ENCODE results near the gene BCS1L. TPM values are rescaled to one million over a fixed set of nuclear protein-coding genes. Genes with fewer than 3 reads are reported as not detected.
A peak's percentile ranks its signal among the peaks of the same experiment; 100 is the strongest.

The BCS1L gene
- total RNA-seq, 1 experiment from 2014 or later, result 48.5 TPM

DNA sequence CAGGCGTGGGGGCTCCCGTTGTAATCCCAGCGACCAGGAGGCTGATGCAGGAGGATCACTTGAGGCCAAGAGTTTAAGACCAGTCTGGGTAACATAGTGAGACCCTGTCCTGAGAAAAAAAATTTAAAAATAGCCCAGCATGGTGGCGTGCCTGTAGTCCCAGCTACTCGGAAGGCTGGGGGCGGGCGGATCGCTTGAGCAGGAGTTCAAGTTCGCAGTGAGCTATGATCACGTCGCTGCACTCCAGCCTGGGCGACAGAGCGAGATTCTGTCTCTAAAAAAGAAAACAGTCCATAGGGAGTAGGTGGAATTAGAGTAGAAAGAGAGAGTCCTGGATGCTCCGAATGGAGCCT is 50.8 kb downstream of the BCS1L start:
- Histone ChIP-seq H4K20me1 (ENCODE audit: low read length) (peaks cover 5% of the 10 kb centered on the region; the same call in 1 of the 2 replicates), H3K79me2 (ENCODE audit: low read length) (peaks cover 44% of the 10 kb centered on the region), H3F3A (ENCODE audit: low read length, unreplicated experiment) (no peaks in the 10 kb centered on the region), H3K4me1 (ENCODE audit: insufficient read depth, low read length) (peaks cover 17% of the 10 kb centered on the region), H3K36me3 (ENCODE audit: low read depth, low read length) (no peaks in the 10 kb centered on the region), H3K27me3 (ENCODE audit: low read length) (no peaks in the 10 kb centered on the region), H3K27ac (ENCODE audit: low read length) (no peak overlapping the region), H3K9ac (ENCODE audit: low read length) (no peak overlapping the region), H3K9me3 (ENCODE audit: low read length) (no peaks in the 10 kb centered on the region), H2AFZ (ENCODE audit: low read length) (peak overlapping the region; percentile 40), H3K9me2 (replicated peaks; ENCODE audit: low read length) (no peaks in the 10 kb centered on the region), H3K4me2 (ENCODE audit: low read length) (peak overlapping the region; percentile 93), H3K4me3 (ENCODE audit: low read length) (no peak overlapping the region; the same call in 1 of the 2 replicates)
- no peak for TF ChIP-seq EZH2phosphoT487 (IDR thresholded peaks at IDR 0.05; ENCODE audit: borderline replicate concordance, low read length)
- no peak for TF ChIP-seq EZH2 (IDR thresholded peaks at IDR 0.05; ENCODE audit: low read length, unreplicated experiment)
- TF ChIP-seq, protein P1, sequence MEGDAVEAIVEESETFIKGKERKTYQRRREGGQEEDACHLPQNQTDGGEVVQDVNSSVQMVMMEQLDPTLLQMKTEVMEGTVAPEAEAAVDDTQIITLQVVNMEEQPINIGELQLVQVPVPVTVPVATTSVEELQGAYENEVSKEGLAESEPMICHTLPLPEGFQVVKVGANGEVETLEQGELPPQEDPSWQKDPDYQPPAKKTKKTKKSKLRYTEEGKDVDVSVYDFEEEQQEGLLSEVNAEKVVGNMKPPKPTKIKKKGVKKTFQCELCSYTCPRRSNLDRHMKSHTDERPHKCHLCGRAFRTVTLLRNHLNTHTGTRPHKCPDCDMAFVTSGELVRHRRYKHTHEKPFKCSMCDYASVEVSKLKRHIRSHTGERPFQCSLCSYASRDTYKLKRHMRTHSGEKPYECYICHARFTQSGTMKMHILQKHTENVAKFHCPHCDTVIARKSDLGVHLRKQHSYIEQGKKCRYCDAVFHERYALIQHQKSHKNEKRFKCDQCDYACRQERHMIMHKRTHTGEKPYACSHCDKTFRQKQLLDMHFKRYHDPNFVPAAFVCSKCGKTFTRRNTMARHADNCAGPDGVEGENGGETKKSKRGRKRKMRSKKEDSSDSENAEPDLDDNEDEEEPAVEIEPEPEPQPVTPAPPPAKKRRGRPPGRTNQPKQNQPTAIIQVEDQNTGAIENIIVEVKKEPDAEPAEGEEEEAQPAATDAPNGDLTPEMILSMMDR (conservative IDR thresholded peaks at IDR 0.05; ENCODE audit: low read depth, low read length), result no peak
- DNase-seq (no peak), ATAC-seq (no peak)
- POLR2A ChIA-PET (ENCODE audit: unreplicated experiment), result interaction anchor here (0.6 kb wide), 2 partner anchors 17 to 39 kb away, joined by 4 to 9 read pairs; no protein-coding TSS in a partner anchor
- BruUV-seq (replicated peaks), result no TSS peak
- CTCF ChIA-PET, result interaction anchor here (0.6 to 1.6 kb wide), 4 partner anchors 17 to 788 kb away, joined by 3 to 5 read pairs (median 4); partner anchors contain the start of genes BCS1L, GMPPA and ZNF142
- intact Hi-C loops (cut with micrococcal nuclease), result loop anchor here (2.0 to 5.0 kb wide), 3 partner anchors 20 to 72 kb away; partner anchors contain the start of genes BCS1L, CYP27A1 and ZNF142

DNA sequence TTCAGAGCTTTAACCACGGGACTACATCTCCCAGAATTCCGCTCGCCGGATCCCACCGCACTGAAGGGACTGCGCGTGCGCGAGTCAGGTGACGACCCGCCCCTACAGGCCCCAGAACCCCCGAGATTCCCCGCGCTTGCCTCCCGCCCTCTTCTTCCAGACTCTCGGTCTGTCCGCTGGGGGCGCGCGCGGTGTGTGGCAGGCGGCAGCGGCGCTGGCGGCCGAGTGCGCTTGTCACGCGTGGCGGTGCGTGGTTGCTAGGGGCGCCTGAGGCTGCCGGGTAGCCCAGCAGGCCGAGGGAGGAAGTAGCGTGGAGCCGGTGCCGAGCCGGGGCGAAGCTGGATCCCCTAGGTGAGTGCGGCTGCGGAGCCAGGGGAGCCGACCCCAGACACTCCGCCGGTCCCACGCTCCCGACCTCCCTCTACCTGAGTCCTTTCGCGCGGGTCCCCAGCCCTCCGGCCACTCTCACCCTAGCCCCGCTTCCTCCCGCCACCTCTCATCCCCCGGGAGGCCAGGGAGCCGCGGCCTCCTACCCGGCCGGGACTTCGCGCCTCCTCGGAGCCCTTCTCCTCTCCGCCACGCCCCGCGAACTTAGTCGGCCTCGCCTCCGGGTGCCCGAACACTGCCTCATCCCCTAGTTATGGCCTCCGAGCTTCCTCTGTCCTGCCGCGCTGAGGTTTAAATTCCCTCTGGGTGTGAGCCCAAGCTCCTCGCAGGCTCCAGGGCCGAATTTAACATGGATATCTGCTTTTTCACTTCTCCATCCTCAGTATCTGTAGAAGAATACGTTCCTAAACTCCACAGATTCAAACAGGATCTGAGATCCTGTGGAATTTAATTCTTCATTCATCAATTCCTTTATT is 51.4 kb downstream of the BCS1L start, which contains the start of gene TTLL4:
TSS of gene TTLL4 (plus strand) at position 149 of the 863 bp plus-strand sequence. CDS start 26,842 bp downstream, outside the sequence.
- POLR2A ChIA-PET (ENCODE audit: unreplicated experiment), result interaction anchor here (0.6 kb wide), 2 partner anchors 17 to 40 kb away, joined by 4 to 9 read pairs; no protein-coding TSS in a partner anchor
- no TSS peak for BruUV-seq (replicated peaks)

More for the DNA sequence above, 51.4 kb downstream of the BCS1L start, which contains the start of gene TTLL4:
- Histone ChIP-seq H3F3A (ENCODE audit: low read length, unreplicated experiment) (no peaks in the 10 kb centered on the region), H3K4me1 (ENCODE audit: insufficient read depth, low read length) (peaks cover 21% of the 10 kb centered on the region), H3K27ac (ENCODE audit: low read length) (peak within 1 kb of the TSS; percentile 59), H3K27me3 (ENCODE audit: low read length) (no peaks in the 10 kb centered on the region), H3K9me2 (replicated peaks; ENCODE audit: low read length) (no peaks in the 10 kb centered on the region), H4K20me1 (ENCODE audit: low read length) (peaks cover 5% of the 10 kb centered on the region; the same call in 1 of the 2 replicates), H2AFZ (ENCODE audit: low read length) (peak within 1 kb of the TSS; percentile 86), H3K4me3 (ENCODE audit: low read length) (peak within 1 kb of the TSS; percentile 84), H3K36me3 (ENCODE audit: low read depth, low read length) (0 out of 2 replicates have a peak, but pooled peaks cover under 1% of the 10 kb centered on the region), H3K9me3 (ENCODE audit: low read length) (no peaks in the 10 kb centered on the region), H3K79me2 (ENCODE audit: low read length) (peaks cover 50% of the 10 kb centered on the region), H3K4me2 (ENCODE audit: low read length) (peak within 1 kb of the TSS; percentile 93), H3K9ac (ENCODE audit: low read length) (peak within 1 kb of the TSS; percentile 90)
- intact Hi-C loops (cut with micrococcal nuclease), result loop anchor here (1.0 to 5.0 kb wide), 4 partner anchors 20 to 136 kb away; partner anchors contain the start of genes BCS1L, CYP27A1 and ZNF142
- DNase-seq (peak; percentile 96), ATAC-seq (peak; percentile 91)
- CTCF ChIA-PET, result interaction anchor here (0.6 to 1.6 kb wide), 4 partner anchors 17 to 788 kb away, joined by 3 to 5 read pairs (median 4); partner anchors contain the start of genes BCS1L, GMPPA and ZNF142
- TF ChIP-seq EZH2 (IDR thresholded peaks at IDR 0.05; ENCODE audit: low read length, unreplicated experiment) (no peak), EZH2phosphoT487 (IDR thresholded peaks at IDR 0.05; ENCODE audit: borderline replicate concordance, low read length) (no peak)
- TF ChIP-seq, protein P1 (conservative IDR thresholded peaks at IDR 0.05; ENCODE audit: low read depth, low read length), result peak; percentile 85

All from PC-3 (cell line).